ENCODE results near the gene JAK1. TPM values are rescaled to one million over a fixed set of nuclear protein-coding genes. Genes with fewer than 3 reads are reported as not detected.

Gene JAK1
- total RNA-seq, 1 experiment from 2014 or later, result 27.8 TPM

DNA sequence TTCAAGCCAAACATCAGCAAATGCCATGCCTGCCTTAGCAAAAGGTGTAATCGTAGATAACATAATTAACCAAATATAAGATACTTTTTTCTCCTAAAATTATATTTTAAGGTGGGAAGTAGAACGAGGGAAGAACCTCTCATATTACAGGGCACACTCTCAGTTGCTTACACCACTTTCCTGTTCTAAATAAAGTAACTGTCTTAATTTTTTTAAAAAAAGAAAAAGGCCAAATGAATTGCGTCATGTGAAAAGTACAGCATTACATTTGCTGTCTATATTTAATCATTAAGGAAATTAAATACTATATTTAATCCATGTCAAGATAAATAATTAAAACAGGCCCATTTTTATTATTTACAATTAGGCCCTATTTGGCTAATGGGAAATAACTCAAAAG, 23.7 kb downstream of the JAK1 start (continued):
- TF ChIP-seq ARID4B (CRISPR knock-in tag; IDR thresholded peaks at IDR 0.05; ENCODE audit: borderline replicate concordance) (no peak), ZNF121 (CRISPR knock-in tag; IDR thresholded peaks at IDR 0.05) (no peak), STAT6 (CRISPR knock-in tag; conservative IDR thresholded peaks at IDR 0.05; ENCODE audit: low read depth) (no peak), ZNF396 (CRISPR knock-in tag; IDR thresholded peaks at IDR 0.05; ENCODE audit: borderline replicate concordance) (no peak)
- TF ChIP-seq, protein P1, sequence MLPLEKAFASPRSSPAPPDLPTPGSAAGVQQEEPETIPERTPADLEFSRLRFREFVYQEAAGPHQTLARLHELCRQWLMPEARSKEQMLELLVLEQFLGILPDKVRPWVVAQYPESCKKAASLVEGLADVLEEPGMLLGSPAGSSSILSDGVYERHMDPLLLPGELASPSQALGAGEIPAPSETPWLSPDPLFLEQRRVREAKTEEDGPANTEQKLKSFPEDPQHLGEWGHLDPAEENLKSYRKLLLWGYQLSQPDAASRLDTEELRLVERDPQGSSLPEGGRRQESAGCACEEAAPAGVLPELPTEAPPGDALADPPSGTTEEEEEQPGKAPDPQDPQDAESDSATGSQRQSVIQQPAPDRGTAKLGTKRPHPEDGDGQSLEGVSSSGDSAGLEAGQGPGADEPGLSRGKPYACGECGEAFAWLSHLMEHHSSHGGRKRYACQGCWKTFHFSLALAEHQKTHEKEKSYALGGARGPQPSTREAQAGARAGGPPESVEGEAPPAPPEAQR (CRISPR knock-in tag; IDR thresholded peaks at IDR 0.05), result no peak
- TF ChIP-seq, protein P2, sequence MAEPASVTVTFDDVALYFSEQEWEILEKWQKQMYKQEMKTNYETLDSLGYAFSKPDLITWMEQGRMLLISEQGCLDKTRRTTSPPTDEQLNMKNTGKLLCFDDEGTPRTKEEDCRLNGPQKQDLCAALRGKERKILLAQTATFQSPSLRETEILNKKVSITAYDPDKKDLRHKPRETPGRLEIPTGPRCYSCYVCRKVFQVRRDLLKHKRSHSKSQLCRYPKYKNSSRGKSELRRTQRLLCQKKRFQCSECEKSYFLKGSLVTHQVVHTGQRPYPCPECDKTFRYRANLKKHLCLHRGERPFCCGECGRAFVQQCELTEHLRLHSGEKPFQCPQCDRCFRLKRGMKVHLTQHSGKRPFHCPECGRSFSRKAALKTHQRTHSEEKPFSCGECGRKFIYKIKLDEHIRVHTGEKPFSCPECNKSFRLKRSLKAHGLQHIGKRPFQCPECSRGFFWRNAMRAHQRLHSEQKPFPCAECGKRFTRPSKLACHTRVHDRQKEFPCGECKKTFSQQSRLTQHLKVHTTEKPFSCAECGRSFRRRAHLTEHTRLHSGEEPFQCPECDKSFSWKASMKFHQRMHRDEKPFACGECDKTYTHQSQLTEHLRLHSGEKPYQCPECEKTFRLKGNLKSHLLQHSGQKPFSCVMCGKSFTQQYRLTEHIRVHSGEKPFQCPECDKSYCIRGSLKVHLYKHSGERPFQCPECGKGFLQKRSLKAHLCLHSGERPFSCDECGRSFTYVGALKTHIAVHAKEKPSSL (CRISPR knock-in tag; conservative IDR thresholded peaks at IDR 0.05), result no peak
- TF ChIP-seq, protein P3, sequence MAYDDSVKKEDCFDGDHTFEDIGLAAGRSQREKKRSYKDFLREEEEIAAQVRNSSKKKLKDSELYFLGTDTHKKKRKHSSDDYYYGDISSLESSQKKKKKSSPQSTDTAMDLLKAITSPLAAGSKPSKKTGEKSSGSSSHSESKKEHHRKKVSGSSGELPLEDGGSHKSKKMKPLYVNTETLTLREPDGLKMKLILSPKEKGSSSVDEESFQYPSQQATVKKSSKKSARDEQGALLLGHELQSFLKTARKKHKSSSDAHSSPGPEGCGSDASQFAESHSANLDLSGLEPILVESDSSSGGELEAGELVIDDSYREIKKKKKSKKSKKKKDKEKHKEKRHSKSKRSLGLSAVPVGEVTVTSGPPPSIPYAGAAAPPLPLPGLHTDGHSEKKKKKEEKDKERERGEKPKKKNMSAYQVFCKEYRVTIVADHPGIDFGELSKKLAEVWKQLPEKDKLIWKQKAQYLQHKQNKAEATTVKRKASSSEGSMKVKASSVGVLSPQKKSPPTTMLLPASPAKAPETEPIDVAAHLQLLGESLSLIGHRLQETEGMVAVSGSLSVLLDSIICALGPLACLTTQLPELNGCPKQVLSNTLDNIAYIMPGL (CRISPR knock-in tag; IDR thresholded peaks at IDR 0.05), result no peak
- TF ChIP-seq, protein P4, sequence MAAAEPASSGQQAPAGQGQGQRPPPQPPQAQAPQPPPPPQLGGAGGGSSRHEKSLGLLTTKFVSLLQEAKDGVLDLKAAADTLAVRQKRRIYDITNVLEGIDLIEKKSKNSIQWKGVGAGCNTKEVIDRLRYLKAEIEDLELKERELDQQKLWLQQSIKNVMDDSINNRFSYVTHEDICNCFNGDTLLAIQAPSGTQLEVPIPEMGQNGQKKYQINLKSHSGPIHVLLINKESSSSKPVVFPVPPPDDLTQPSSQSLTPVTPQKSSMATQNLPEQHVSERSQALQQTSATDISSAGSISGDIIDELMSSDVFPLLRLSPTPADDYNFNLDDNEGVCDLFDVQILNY (CRISPR knock-in tag; IDR thresholded peaks at IDR 0.05), result no peak
- TF ChIP-seq, protein P5, sequence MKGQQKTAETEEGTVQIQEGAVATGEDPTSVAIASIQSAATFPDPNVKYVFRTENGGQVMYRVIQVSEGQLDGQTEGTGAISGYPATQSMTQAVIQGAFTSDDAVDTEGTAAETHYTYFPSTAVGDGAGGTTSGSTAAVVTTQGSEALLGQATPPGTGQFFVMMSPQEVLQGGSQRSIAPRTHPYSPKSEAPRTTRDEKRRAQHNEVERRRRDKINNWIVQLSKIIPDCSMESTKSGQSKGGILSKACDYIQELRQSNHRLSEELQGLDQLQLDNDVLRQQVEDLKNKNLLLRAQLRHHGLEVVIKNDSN (CRISPR knock-in tag; IDR thresholded peaks at IDR 0.05), result no peak

DNA sequence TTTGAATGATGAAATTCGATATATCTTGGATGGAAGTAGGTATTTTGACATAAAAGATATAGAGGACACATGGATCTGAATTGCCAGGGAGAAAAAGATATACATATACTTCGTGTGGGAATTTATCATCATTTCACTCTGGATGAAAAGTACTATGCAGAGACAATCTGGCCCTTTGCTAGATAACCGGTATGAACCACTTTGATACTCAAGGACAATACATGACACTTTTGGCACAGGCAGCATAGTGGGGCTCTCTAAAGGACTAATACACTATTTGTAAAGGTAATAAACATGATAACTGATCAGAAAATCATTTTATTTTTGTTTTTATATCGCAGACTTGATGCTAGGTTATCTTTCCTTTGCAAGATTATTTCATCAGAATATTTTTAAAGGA, 24.2 kb downstream of the JAK1 start:
- ChIA-PET CTCF (no interaction called here), POLR2A (no interaction called here)
- Mint-ChIP-seq H3K4me3 (no peak overlapping the region), H3K9me3 (0 out of 2 replicates have a peak, but pooled peaks cover 4% of the 10 kb centered on the region), H3K36me3 (no peaks in the 10 kb centered on the region), H3K4me1 (peaks cover 5% of the 10 kb centered on the region), H3K27me3 (ENCODE audit: low read depth) (no peaks in the 10 kb centered on the region), H3K27ac (no peak overlapping the region)
- no peak for ATAC-seq
- DNase-seq (ENCODE audit: low spot score), result no peak
- TF ChIP-seq, protein P6, sequence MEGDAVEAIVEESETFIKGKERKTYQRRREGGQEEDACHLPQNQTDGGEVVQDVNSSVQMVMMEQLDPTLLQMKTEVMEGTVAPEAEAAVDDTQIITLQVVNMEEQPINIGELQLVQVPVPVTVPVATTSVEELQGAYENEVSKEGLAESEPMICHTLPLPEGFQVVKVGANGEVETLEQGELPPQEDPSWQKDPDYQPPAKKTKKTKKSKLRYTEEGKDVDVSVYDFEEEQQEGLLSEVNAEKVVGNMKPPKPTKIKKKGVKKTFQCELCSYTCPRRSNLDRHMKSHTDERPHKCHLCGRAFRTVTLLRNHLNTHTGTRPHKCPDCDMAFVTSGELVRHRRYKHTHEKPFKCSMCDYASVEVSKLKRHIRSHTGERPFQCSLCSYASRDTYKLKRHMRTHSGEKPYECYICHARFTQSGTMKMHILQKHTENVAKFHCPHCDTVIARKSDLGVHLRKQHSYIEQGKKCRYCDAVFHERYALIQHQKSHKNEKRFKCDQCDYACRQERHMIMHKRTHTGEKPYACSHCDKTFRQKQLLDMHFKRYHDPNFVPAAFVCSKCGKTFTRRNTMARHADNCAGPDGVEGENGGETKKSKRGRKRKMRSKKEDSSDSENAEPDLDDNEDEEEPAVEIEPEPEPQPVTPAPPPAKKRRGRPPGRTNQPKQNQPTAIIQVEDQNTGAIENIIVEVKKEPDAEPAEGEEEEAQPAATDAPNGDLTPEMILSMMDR (IDR thresholded peaks at IDR 0.05), result no peak
- TF ChIP-seq NFE2L1 (CRISPR knock-in tag; IDR thresholded peaks at IDR 0.05) (no peak), ZMAT4 (CRISPR knock-in tag; IDR thresholded peaks at IDR 0.05) (no peak), TEAD1 (CRISPR knock-in tag; IDR thresholded peaks at IDR 0.05) (no peak), E2F4 (CRISPR knock-in tag; IDR thresholded peaks at IDR 0.05; ENCODE audit: borderline replicate concordance, low read depth) (no peak), STAT6 (CRISPR knock-in tag; conservative IDR thresholded peaks at IDR 0.05; ENCODE audit: low read depth) (no peak)

Data from WTC11 (cell line).